H1 (cell line): ENCODE results near the gene RBM10. TPM values are rescaled to one million over a fixed set of nuclear protein-coding genes. Genes with fewer than 3 reads are reported as not detected.

ENCODE experiments used
- CTCF ChIA-PET: fragments of 300-600 bp; sonication (Branson Sonifier 250); formaldehyde crosslinking; loops from one replicate; lab custom pipeline; 2021; ENCODE audit not compliant: partially characterized antibody; lab: Charles Lee
- POLR2A ChIA-PET: fragments of 300-600 bp; sonication (Branson Sonifier 250); formaldehyde crosslinking; loops from one replicate; lab custom pipeline; 2021; ENCODE audit warnings: inconsistent platforms; ENCODE audit not compliant: partially characterized antibody; lab: Charles Lee
- DNase-seq, 2 experiments: peaks; one replicate each; pipeline versions ENCODE4 v3.0.0 to v3.0.0-alpha.2; 2010 to 2022; ENCODE audit warnings: low spot score in 2 of 2, low read depth in 1 of 2, mixed read lengths in 1 of 2
- FAIRE-seq: peaks from 2 replicates; lab custom pipeline; 2011; peaks lifted over from hg19 to GRCh38; lab: Jason Lieb, UNC
- H2AFZ ChIP-seq: 2 replicates; pipeline ENCODE4 v1.8.1; 2012; ENCODE audit warnings: low read length, inconsistent platforms
- H2AK5ac ChIP-seq: 2 replicates; pipeline ENCODE4 v1.6.1; 2013; ENCODE audit warnings: low read depth, low read length
- H2BK120ac ChIP-seq: replicated peaks from 2 replicates; pipeline ENCODE3; 2013; ENCODE audit warnings: low read depth, low read length, inconsistent platforms
- H2BK12ac ChIP-seq: 2 replicates; pipeline ENCODE4 v1.6.1; 2013; ENCODE audit warnings: low read depth, low read length
- H2BK15ac ChIP-seq: 2 replicates; pipeline ENCODE4 v1.6.1; 2013; ENCODE audit warnings: low read length
- H2BK20ac ChIP-seq: 2 replicates; pipeline ENCODE4 v1.6.1; 2013; ENCODE audit warnings: low read length
- H2BK5ac ChIP-seq: 2 replicates; pipeline ENCODE4 v1.6.1; 2013; ENCODE audit warnings: low read depth, low read length
- H3K14ac ChIP-seq: 2 replicates; pipeline ENCODE4 v1.6.1; 2013; ENCODE audit warnings: inconsistent platforms; ENCODE audit not compliant: insufficient read length
- H3K18ac ChIP-seq: 2 replicates; pipeline ENCODE4 v1.6.1; 2013; ENCODE audit warnings: low read length; ENCODE audit errors: extremely low read depth
- H3K23ac ChIP-seq: 2 replicates; pipeline ENCODE4 v1.6.1; 2013; ENCODE audit warnings: inconsistent platforms; ENCODE audit not compliant: insufficient read length
- H3K23me2 ChIP-seq: 2 replicates; pipeline ENCODE4 v1.6.1; 2013; ENCODE audit warnings: low read depth, low read length
- H3K27ac ChIP-seq: 2 replicates; pipeline ENCODE4 v1.6.1; 2011; ENCODE audit warnings: low read depth, low read length, inconsistent platforms
- H3K27me3 ChIP-seq, 4 experiments: replicated peaks in 1 of 4; 1 replicate in 1 of 4; 2 replicates in 3 of 4; pipeline versions ENCODE4 v1.6.1 to v1.8.1; 2011 to 2013; ENCODE audit warnings: low read length in 3 of 4, mild to moderate bottlenecking in 3 of 4, inconsistent platforms in 2 of 4, mixed read lengths in 2 of 4, moderate library complexity in 1 of 4; ENCODE audit not compliant: control insufficient read depth in 3 of 4, insufficient read depth in 3 of 4; ENCODE audit errors: extremely low read depth in 1 of 4
- H3K36me3 ChIP-seq, 4 experiments: 2 replicates each; pipeline versions ENCODE4 v1.6.1 to v1.8.1; 2011 to 2013; ENCODE audit warnings: mild to moderate bottlenecking in 4 of 4, low read length in 3 of 4, moderate library complexity in 2 of 4, control low read depth in 1 of 4, inconsistent platforms in 1 of 4; ENCODE audit not compliant: insufficient read depth in 4 of 4, control insufficient read depth in 2 of 4
- H3K4ac ChIP-seq: replicated peaks from 2 replicates; pipeline ENCODE3; 2013; ENCODE audit warnings: low read length, low read depth, mixed read lengths, inconsistent platforms; ENCODE audit not compliant: insufficient read length
- H3K4me1 ChIP-seq, 4 experiments: replicated peaks in 1 of 4; 1 replicate in 1 of 4; 2 replicates in 3 of 4; pipeline versions ENCODE4 v1.6.1 to v1.8.1; 2011 to 2013; ENCODE audit warnings: low read length in 3 of 4, inconsistent platforms in 2 of 4, mixed read lengths in 1 of 4; ENCODE audit not compliant: insufficient read depth in 4 of 4, control insufficient read depth in 3 of 4
- H3K4me2 ChIP-seq, 2 experiments: 2 replicates each; pipeline versions ENCODE4 v1.6.1 to v1.8.1; 2011 to 2013; ENCODE audit warnings: low read depth in 2 of 2, low read length in 2 of 2, control low read depth in 1 of 2, inconsistent platforms in 1 of 2, mild to moderate bottlenecking in 1 of 2; ENCODE audit not compliant: insufficient read depth in 1 of 2
- H3K4me3 ChIP-seq, 4 experiments: fragments of 200-600, 300-600 bp in 1 of 4; sonication (generic), shearing (Covaris generic), sonication (Bioruptor Twin) in 1 of 4; 2 replicates each; pipeline versions ENCODE4 v1.5.1 to v1.8.1; 2011 to 2016; ENCODE audit warnings: low read length in 4 of 4, low read depth in 3 of 4, control low read depth in 2 of 4, inconsistent platforms in 2 of 4, mild to moderate bottlenecking in 2 of 4, mixed read lengths in 1 of 4, moderate library complexity in 1 of 4; ENCODE audit not compliant: insufficient read depth in 2 of 4; ENCODE audit errors: extremely low read depth in 1 of 4
- H3K56ac ChIP-seq: replicated peaks from 2 replicates; pipeline ENCODE3; 2013; ENCODE audit warnings: low read depth, mild to moderate bottlenecking, mixed read lengths, low read length, inconsistent platforms; ENCODE audit not compliant: insufficient read length
- H3K79me1 ChIP-seq: 2 replicates; pipeline ENCODE4 v1.6.1; 2013; ENCODE audit warnings: low read depth, low read length, control low read depth
- H3K79me2 ChIP-seq, 2 experiments: 2 replicates each; pipeline versions ENCODE4 v1.6.1 to v1.8.1; 2012 to 2013; ENCODE audit warnings: low read length in 2 of 2, mild to moderate bottlenecking in 2 of 2, inconsistent platforms in 1 of 2; ENCODE audit not compliant: insufficient read depth in 2 of 2, control insufficient read depth in 1 of 2
- H3K9ac ChIP-seq, 4 experiments: replicated peaks in 1 of 4; 1 replicate in 1 of 4; 2 replicates in 3 of 4; pipeline versions ENCODE4 v1.6.1 to v1.8.1; 2011 to 2013; ENCODE audit warnings: low read depth in 3 of 4, low read length in 3 of 4, control low read depth in 2 of 4, mild to moderate bottlenecking in 2 of 4, moderate library complexity in 2 of 4, inconsistent platforms in 1 of 4; ENCODE audit errors: extremely low read depth in 1 of 4
- H3K9me3 ChIP-seq, 2 experiments: 2 replicates each; pipeline versions ENCODE4 v1.6.1 to v1.8.1; 2012 to 2013; ENCODE audit warnings: mild to moderate bottlenecking in 2 of 2, moderate library complexity in 2 of 2, control low read depth in 1 of 2, inconsistent platforms in 1 of 2, low read depth in 1 of 2, low read length in 1 of 2, mixed read lengths in 1 of 2; ENCODE audit not compliant: insufficient read depth in 2 of 2
- H4K20me1 ChIP-seq, 2 experiments: replicated peaks in 1 of 2; 2 replicates each; pipeline versions ENCODE3 to v1.8.1; 2011 to 2013; ENCODE audit warnings: inconsistent platforms in 2 of 2, low read length in 2 of 2, mild to moderate bottlenecking in 1 of 2; ENCODE audit not compliant: insufficient read depth in 2 of 2, control insufficient read depth in 1 of 2
- H4K5ac ChIP-seq: 2 replicates; pipeline ENCODE4 v1.6.1; 2013; ENCODE audit warnings: low read length, low read depth, mixed read lengths, inconsistent platforms; ENCODE audit not compliant: insufficient read length
- H4K8ac ChIP-seq: 2 replicates; pipeline ENCODE4 v1.8.0; 2013; ENCODE audit warnings: mild to moderate bottlenecking, moderate library complexity, low read length, inconsistent platforms; ENCODE audit not compliant: insufficient read depth; ENCODE audit errors: extremely low read depth
- H4K91ac ChIP-seq: replicated peaks from 2 replicates; pipeline ENCODE3; 2013; ENCODE audit warnings: low read length, mixed read lengths, inconsistent platforms; ENCODE audit not compliant: insufficient read length
- BRCA1 ChIP-seq: IDR thresholded peaks from 2 replicates; pipeline ENCODE4 v1.6.1; 2012; ENCODE audit warnings: low read depth, low read length, improper control_type of control experiment
- CHD2 ChIP-seq: IDR thresholded peaks from 2 replicates; pipeline ENCODE4 v1.6.1; 2012; ENCODE audit warnings: low read length, improper control_type of control experiment
- CTBP2 ChIP-seq: IDR thresholded peaks from 2 replicates; pipeline ENCODE4 v1.7.0; 2011; ENCODE audit warnings: borderline replicate concordance, mild to moderate bottlenecking, moderate library complexity, mixed read lengths, low read length; ENCODE audit not compliant: insufficient read depth, insufficient read length
- HDAC2 ChIP-seq, 2 experiments: fragments of 300-600 bp in 1 of 2; sonication (generic) in 1 of 2; IDR thresholded peaks; 2 replicates each; pipeline ENCODE4 v1.6.1; 2011 to 2012; ENCODE audit warnings: low read depth in 2 of 2, low read length in 2 of 2, mild to moderate bottlenecking in 2 of 2, moderate library complexity in 2 of 2, borderline replicate concordance in 1 of 2, inconsistent platforms in 1 of 2
- KDM1A ChIP-seq: fragments of 200-600, 300-600 bp; sonication (generic); IDR thresholded peaks from 2 replicates; pipeline ENCODE4 v1.7.1; 2016; ENCODE audit warnings: mild to moderate bottlenecking, low read length, borderline replicate concordance
- KDM5A ChIP-seq: fragments of 200-600 bp; IDR thresholded peaks from 2 replicates; pipeline ENCODE4 v1.7.1; 2012; ENCODE audit warnings: mild to moderate bottlenecking, low read length, inconsistent platforms, mixed read lengths
- RFX5 ChIP-seq: IDR thresholded peaks from 2 replicates; pipeline ENCODE4 v1.6.1; 2011; ENCODE audit warnings: low read depth, low read length, improper control_type of control experiment, borderline replicate concordance
- SIX5 ChIP-seq: IDR thresholded peaks from 2 replicates; pipeline ENCODE4 v1.6.1; 2011; ENCODE audit warnings: mild to moderate bottlenecking, low read depth, low read length
- SP4 ChIP-seq: IDR thresholded peaks from 2 replicates; pipeline ENCODE4 v1.6.1; 2012; ENCODE audit warnings: low read length, inconsistent platforms
- WGBS, 2 experiments: shearing (Covaris generic) in 1 of 2; methylation state at CpG; one replicate each; pipeline versions ENCODE4 v1.1.6 to v1.1.7; 2013 to 2015; ENCODE audit warnings: low lambda C conversion rate in 2 of 2, mixed read lengths in 2 of 2, inconsistent platforms in 1 of 2, low coverage in 1 of 2, missing lambda C conversion rate in 1 of 2; ENCODE audit not compliant: insufficient replicate concordance in 2 of 2, insufficient coverage in 1 of 2, insufficient read length in 1 of 2; ENCODE audit errors: extremely low coverage in 1 of 2, missing lambda C conversion rate in 1 of 2; 5-methylcytosine and 5-hydroxymethylcytosine counted together
- polyA plus RNA-seq, 7 experiments: library from polyadenylated mRNA; depleted of rRNA in 3 of 7; stranded (reverse) in 5 of 7; unstranded in 2 of 7; fragments of >200 nt in 5 of 7; fragments of 200-250 nt in 2 of 7; gene quantifications; 1 replicate in 5 of 7; 2 replicates in 1 of 7; 4 replicates in 1 of 7; pipeline versions ENCODE4 v1.2.1 to v1.2.3, GENCODE V29; 2011 to 2013; ENCODE audit warnings: missing spikeins in 2 of 7, mixed read lengths in 2 of 7
- total RNA-seq: library from RNA; stranded (reverse); fragmentation: NEBNext Ultra II Directional; extraction: Animal tissue kit (Norgen Biotek cat#: 25700); gene quantifications from 2 replicates; pipeline ENCODE4 v1.2.1, GENCODE V29; 2021
- TF ChIP-seq, protein P1 (sequence below), 3 experiments: IDR thresholded peaks; 1 replicate in 2 of 3; 2 replicates in 1 of 3; pipeline versions ENCODE4 v1.5.1 to v1.6.1; 2011; ENCODE audit warnings: low read length in 3 of 3, mild to moderate bottlenecking in 3 of 3, inconsistent platforms in 2 of 3, low read depth in 1 of 3, moderate library complexity in 1 of 3; ENCODE audit not compliant: insufficient read depth in 1 of 3; ENCODE audit errors: control extremely low read depth in 1 of 3

RBM10 gene
- total and polyA plus RNA-seq, 2 of the 8 experiments (the other 6 are each of a cell fraction or from before 2014, with no cell fraction given): 35.7 to 64.0 TPM

DNA sequence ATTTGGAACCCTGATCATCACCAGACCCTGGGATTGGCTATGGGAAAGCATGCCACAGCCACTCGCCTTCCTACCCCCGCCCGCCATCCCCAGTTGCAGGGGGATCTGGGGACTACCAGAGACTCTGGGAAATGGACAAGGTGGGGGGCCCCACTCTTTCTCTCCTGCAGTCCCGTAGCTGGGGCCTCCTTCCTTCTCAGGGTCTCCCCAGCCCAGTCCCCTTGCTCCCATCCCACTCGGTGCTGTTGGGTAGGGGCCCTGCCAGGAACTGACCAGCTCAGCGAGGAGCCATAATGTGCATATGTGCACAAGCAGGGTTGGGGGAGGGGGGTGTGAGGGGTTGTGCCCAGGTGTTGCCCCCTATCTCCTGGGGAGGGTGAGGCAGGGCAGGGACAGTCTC is 84.4 kb downstream of the RBM10 start:
- Histone ChIP-seq H2BK15ac (no peak overlapping the region), H2BK12ac (no peak overlapping the region), H2AFZ (no peak overlapping the region), H3K14ac (no peak overlapping the region), H3K9ac (no peak overlapping the region), H3K56ac (no peak overlapping the region), H3K79me1 (no peaks in the 10 kb centered on the region), H2BK5ac (no peak overlapping the region), H4K91ac (no peak overlapping the region), H3K18ac (no peak overlapping the region), H3K4me1 (peaks cover 0 to 7% (median 5%) of the 10 kb centered on the region in 4 experiments; a peak in 4 of 7 replicates), H3K4me2 (no peak overlapping the region), H4K20me1 (no peaks in the 10 kb centered on the region), H3K27ac (no peak overlapping the region), H2BK20ac (no peak overlapping the region), H2AK5ac (no peak overlapping the region), H3K36me3 (peaks cover 4 to 42% (median 30%) of the 10 kb centered on the region in 4 experiments; a peak in 7 of 8 replicates), H3K79me2 (peaks cover 0 to 8% of the 10 kb centered on the region in 2 experiments; a peak in 2 of 4 replicates), H4K8ac (no peak overlapping the region), H3K23ac (no peak overlapping the region), H3K27me3 (no peaks in the 10 kb centered on the region), H4K5ac (no peak overlapping the region), H3K9me3 (no peaks in the 10 kb centered on the region), H2BK120ac (no peak overlapping the region), H3K4me3 (no peak overlapping the region), H3K4ac (no peak overlapping the region), H3K23me2 (no peaks in the 10 kb centered on the region)
- no peak for FAIRE-seq
- 100% methylated on average over 2 of the region's 6 CpGs; no CpG with 5 or more reads in 1 of the 2 experiments for WGBS, 2 experiments
- DNase-seq: no peak
- POLR2A ChIA-PET: interaction anchor here (1.0 to 1.4 kb wide), 6 partner anchors 11 to 45 kb away, joined by 3 read pairs; partner anchors contain the start of gene CDK16
- TF ChIP-seq RFX5 (no peak), BRCA1 (no peak), SIX5 (no peak), KDM1A (no peak), CHD2 (no peak), CTBP2 (no peak), SP4 (no peak), HDAC2 (IDR thresholded peaks at IDR 0.05; ENCODE audit: borderline replicate concordance in 1 of 2, low read depth in 2 of 2, low read length in 2 of 2) (no peak), KDM5A (no peak)
- TF ChIP-seq, protein P1, sequence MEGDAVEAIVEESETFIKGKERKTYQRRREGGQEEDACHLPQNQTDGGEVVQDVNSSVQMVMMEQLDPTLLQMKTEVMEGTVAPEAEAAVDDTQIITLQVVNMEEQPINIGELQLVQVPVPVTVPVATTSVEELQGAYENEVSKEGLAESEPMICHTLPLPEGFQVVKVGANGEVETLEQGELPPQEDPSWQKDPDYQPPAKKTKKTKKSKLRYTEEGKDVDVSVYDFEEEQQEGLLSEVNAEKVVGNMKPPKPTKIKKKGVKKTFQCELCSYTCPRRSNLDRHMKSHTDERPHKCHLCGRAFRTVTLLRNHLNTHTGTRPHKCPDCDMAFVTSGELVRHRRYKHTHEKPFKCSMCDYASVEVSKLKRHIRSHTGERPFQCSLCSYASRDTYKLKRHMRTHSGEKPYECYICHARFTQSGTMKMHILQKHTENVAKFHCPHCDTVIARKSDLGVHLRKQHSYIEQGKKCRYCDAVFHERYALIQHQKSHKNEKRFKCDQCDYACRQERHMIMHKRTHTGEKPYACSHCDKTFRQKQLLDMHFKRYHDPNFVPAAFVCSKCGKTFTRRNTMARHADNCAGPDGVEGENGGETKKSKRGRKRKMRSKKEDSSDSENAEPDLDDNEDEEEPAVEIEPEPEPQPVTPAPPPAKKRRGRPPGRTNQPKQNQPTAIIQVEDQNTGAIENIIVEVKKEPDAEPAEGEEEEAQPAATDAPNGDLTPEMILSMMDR (IDR thresholded peaks at IDR 0.05; ENCODE audit: control extremely low read depth in 1 of 3, insufficient read depth in 1 of 3, low read depth in 1 of 3, low read length in 3 of 3): no peak
- CTCF ChIA-PET: interaction anchor here (1.0 to 1.1 kb wide), 2 partner anchors 14 to 155 kb away, joined by 3 read pairs; no protein-coding TSS in a partner anchor
